ENCODE data around the gene TESK2. TPM values are rescaled to one million over a fixed set of nuclear protein-coding genes. Genes with fewer than 3 reads are reported as not detected.

Gene TESK2
- polyA plus RNA-seq, 3 donors from 2014 or later: 1.8 to 3.3 TPM; not detected in 1

Other genes starting within 250 kb of the TESK2 start
- gene HPDL, start 164.3 kb downstream of the TESK2 start, polyA plus RNA-seq: 1 to 10 TPM in 2 of 3 donors, under 1 TPM in 1; 0.90 to 2.2 (median 1.1) TPM
- 10 to 100 TPM in 2 of 3 donors, 1 to 10 TPM in 1; 9.4 to 13.3 (median 10.4) TPM for gene TOE1, start 151.0 kb downstream of the TESK2 start, polyA plus RNA-seq
- 10 to 100 TPM in 2 of 3 donors, 1 to 10 TPM in 1; 9.5 to 13.9 (median 11.3) TPM for gene MUTYH, start 150.7 kb downstream of the TESK2 start, polyA plus RNA-seq
- gene CCDC163, start 8.9 kb upstream of the TESK2 start, polyA plus RNA-seq: 1 to 10 TPM; 3.6 to 5.3 (median 4.1) TPM
- 1 to 10 TPM in 1 of 3 donors, under 1 TPM in 1, not detected in 1; 0.41 to 2.0 TPM for gene MMACHC, start 9.1 kb upstream of the TESK2 start, polyA plus RNA-seq
- gene PRDX1, start 30.7 kb upstream of the TESK2 start, polyA plus RNA-seq: 100 to 1,000 TPM in 2 of 3 donors, 10 to 100 TPM in 1; 84.0 to 112 (median 112) TPM
- gene AKR1A1, start 59.7 kb upstream of the TESK2 start, polyA plus RNA-seq: 100 to 1,000 TPM in 1 of 3 donors, 10 to 100 TPM in 2; 89.1 to 133 (median 94.6) TPM
- gene NASP, start 92.9 kb upstream of the TESK2 start, polyA plus RNA-seq: 10 to 100 TPM; 33.7 to 78.0 (median 67.9) TPM
- gene CCDC17, start 132.9 kb upstream of the TESK2 start, polyA plus RNA-seq: under 1 TPM in 1 of 3 donors, not detected in 2; 0.47 TPM
- 100 to 1,000 TPM in 1 of 3 donors, 10 to 100 TPM in 2; 76.5 to 120 (median 78.4) TPM for gene GPBP1L1, start 195.4 kb upstream of the TESK2 start, polyA plus RNA-seq
- gene TMEM69, start 197.0 kb upstream of the TESK2 start, polyA plus RNA-seq: 10 to 100 TPM; 15.2 to 33.7 (median 26.7) TPM

Measured in immature natural killer cell (primary cell).